Upper lobe of left lung (tissue), 6 donors: ENCODE results near the gene MPRIP. TPM values are rescaled to one million over a fixed set of nuclear protein-coding genes. Genes with fewer than 3 reads are reported as not detected.

Experiments
- ATAC-seq, 2 donors: fragments of 200-7000 bp; cut with Tn5 transposase; one replicate each; pipeline ENCODE4 v1.9.1; 2022; ENCODE audit warnings: mild to moderate bottlenecking in 2 of 2, moderate library complexity in 2 of 2; ENCODE audit not compliant: low FRiP score in 2 of 2
- DNase-seq, 2 donors: peaks; one replicate each; pipeline ENCODE4 v3.0.0-alpha.2; 2019 to 2020
- H3K27ac ChIP-seq, 4 donors: fragments of 200-600 bp; sonication (generic); one replicate each; pipeline ENCODE4 v1.5.1; 2016 to 2019
- H3K27me3 ChIP-seq, 4 donors: fragments of 200-600 bp; sonication (generic); one replicate each; pipeline ENCODE4 v1.5.1; 2017 to 2019
- H3K36me3 ChIP-seq, 4 donors: fragments of 200-600 bp; sonication (generic); one replicate each; pipeline ENCODE4 v1.5.1; 2016 to 2019
- H3K4me1 ChIP-seq, 4 donors: fragments of 200-600 bp; sonication (generic); one replicate each; pipeline ENCODE4 v1.5.1; 2018 to 2019
- H3K4me3 ChIP-seq, 4 donors: fragments of 200-600 bp; sonication (generic); one replicate each; pipeline ENCODE4 v1.5.1; 2017 to 2019; ENCODE audit warnings: mild to moderate bottlenecking in 2 of 4, moderate library complexity in 1 of 4
- H3K9me3 ChIP-seq, 4 donors: fragments of 200-600 bp; sonication (generic); one replicate each; pipeline ENCODE4 v1.5.1; 2018 to 2019
- CTCF ChIP-seq, 6 experiments: fragments of 450-650 bp in 4 of 6; fragments of 200-600 bp in 2 of 6; sonication (generic) in 2 of 6; IDR thresholded peaks; one replicate each; pipeline ENCODE4 v1.5.1; 2016 to 2019; ENCODE audit warnings: antibody characterized with exemption in 6 of 6
- EP300 ChIP-seq, 4 donors: sonication (generic); formaldehyde crosslinking; IDR thresholded peaks; one replicate each; pipeline ENCODE4 v1.5.1; 2017; ENCODE audit warnings: antibody characterized with exemption in 4 of 4, control low read depth in 2 of 4
- POLR2A ChIP-seq, 4 donors: fragments of 450-650 bp; IDR thresholded peaks; one replicate each; pipeline ENCODE4 v1.5.1; 2016 to 2017; ENCODE audit warnings: antibody characterized with exemption in 4 of 4, mild to moderate bottlenecking in 2 of 4
- POLR2AphosphoS5 ChIP-seq, 2 donors: sonication (generic); formaldehyde crosslinking; IDR thresholded peaks; one replicate each; pipeline ENCODE4 v1.5.1; 2017; ENCODE audit warnings: antibody characterized with exemption in 2 of 2
- WGBS, 2 donors: methylation state at CpG; one replicate each; pipeline ENCODE4 v1.1.5; 2017 to 2018; 5-methylcytosine and 5-hydroxymethylcytosine counted together
- total RNA-seq, 6 donors: library from RNA; depleted of rRNA in 4 of 6; stranded (reverse); fragments of >200 nt in 4 of 6; gene quantifications; one replicate each; pipeline versions ENCODE4 v1.1.0 to v1.2.1, GENCODE V29; 2016 to 2021
- donor health status: DM: no; HTN: no; CAD: no; lungs with moderate emphysema.
- donor health status: DM: no; HTN: yes; CAD: no; lungs with severe emphysema.

MPRIP gene
- total RNA-seq, 6 donors from 2014 or later: 201 to 380 (median 285) TPM

GRCh38 chr17:17224137-17224536 is 181.9 kb downstream of the MPRIP start:
- H3K27ac ChIP-seq: no peak overlapping the region
- no peak overlapping the region for H3K4me3 ChIP-seq
- peaks cover 70 to 100% (median 98%) of the 10 kb centered on the region in 4 donors for H3K36me3 ChIP-seq
- TF ChIP-seq EP300 (IDR thresholded peaks at IDR 0.05) (no peak), CTCF (IDR thresholded peaks at IDR 0.05) (no peak), POLR2AphosphoS5 (IDR thresholded peaks at IDR 0.05) (no peak), POLR2A (IDR thresholded peaks at IDR 0.05) (no peak)
- WGBS, 2 donors: 79 to 92% methylated on average over 8 of the region's 8 CpGs
- DNase-seq: no peak
- H3K9me3 ChIP-seq: no peaks in the 10 kb centered on the region
- H3K4me1 ChIP-seq: no peaks in the 10 kb centered on the region
- no peak for ATAC-seq
- H3K27me3 ChIP-seq: no peaks in the 10 kb centered on the region

DNA sequence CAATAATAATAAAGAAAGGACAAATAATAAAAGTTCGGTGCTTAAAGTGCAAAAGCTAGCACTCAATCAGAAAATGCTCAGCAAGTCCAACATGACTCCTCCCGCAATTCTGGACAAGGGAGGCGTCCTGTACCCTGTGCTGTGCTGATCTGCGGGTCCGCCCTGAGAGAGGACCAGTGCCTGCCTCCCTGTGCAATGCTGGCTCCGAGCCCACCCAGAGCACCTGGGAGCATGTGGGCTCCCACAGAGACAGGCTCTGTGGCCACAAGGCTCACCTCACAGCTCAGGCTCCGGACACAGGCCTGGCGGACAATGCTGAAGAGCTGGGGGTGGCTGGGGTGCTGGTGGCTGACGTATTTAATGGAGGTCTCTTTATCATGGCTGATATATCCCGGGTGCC is 183.6 kb downstream of the MPRIP start:
- Histone ChIP-seq H3K27me3 (no peaks in the 10 kb centered on the region), H3K4me1 (no peaks in the 10 kb centered on the region), H3K4me3 (no peak overlapping the region), H3K27ac (no peak overlapping the region), H3K36me3 (peaks cover 65 to 100% (median 98%) of the 10 kb centered on the region in 4 donors), H3K9me3 (no peaks in the 10 kb centered on the region)
- DNase-seq (no peak), ATAC-seq (no peak)
- TF ChIP-seq POLR2AphosphoS5 (IDR thresholded peaks at IDR 0.05): no peak
- no peak for TF ChIP-seq EP300 (IDR thresholded peaks at IDR 0.05)
- TF ChIP-seq CTCF (IDR thresholded peaks at IDR 0.05): no peak
- no peak for TF ChIP-seq POLR2A (IDR thresholded peaks at IDR 0.05)
- whole genome bisulfite sequencing, 2 donors: 93% methylated on average over 9 to 10 of the region's 10 CpGs

DNA sequence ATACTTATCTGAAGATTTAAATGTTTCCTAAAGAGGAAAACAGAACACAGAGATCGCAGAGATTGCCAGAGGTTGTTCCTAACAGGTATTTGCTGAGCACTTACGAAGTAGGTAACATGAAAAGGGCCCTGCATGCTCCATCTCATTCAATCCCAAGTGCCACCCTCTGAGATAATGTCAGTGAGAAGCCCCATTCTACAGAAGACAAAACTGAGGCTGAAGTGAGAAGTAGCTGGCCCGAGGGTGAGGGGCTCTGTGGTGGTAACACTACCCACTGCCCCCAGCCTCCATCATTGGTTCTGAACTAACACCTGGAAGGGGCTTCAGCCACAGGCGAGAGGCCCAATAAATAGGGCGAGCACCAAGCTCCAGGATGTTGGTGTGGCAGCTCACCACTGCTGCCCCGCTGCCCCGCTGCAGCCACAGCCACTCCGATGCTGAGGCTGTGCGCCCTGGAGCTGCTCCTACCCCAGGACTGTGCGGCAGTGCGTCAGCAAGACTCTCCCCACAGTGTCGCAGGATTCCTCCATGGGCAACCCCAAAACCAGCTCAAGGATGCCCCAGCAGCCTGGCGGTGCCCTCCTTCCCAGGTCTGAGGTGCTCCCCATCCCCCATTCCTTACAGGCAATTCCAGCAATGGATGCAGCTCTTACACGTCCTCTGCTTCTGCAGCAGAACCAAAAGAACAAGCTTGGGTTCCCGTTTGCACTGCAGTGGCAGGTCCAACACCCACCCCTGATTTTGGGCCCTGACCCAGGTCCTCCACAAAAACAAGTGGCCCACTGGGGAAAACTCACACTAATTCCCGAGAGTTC is 184.4 kb downstream of the MPRIP start:
- no peak for DNase-seq
- Histone ChIP-seq H3K27ac (no peak overlapping the region), H3K4me3 (no peak overlapping the region), H3K27me3 (no peaks in the 10 kb centered on the region), H3K36me3 (peaks cover 57 to 100% (median 98%) of the 10 kb centered on the region in 4 donors), H3K4me1 (no peaks in the 10 kb centered on the region), H3K9me3 (no peaks in the 10 kb centered on the region)
- ATAC-seq: no peak
- TF ChIP-seq POLR2AphosphoS5 (IDR thresholded peaks at IDR 0.05) (no peak), POLR2A (IDR thresholded peaks at IDR 0.05) (no peak), CTCF (IDR thresholded peaks at IDR 0.05) (no peak), EP300 (IDR thresholded peaks at IDR 0.05) (no peak)
- WGBS, 2 donors: 91 to 92% methylated on average over 4 to 9 of the region's 16 CpGs

GRCh38 chr17:17227608-17228520 is 185.6 kb downstream of the MPRIP start:
- no peak for TF ChIP-seq CTCF (IDR thresholded peaks at IDR 0.05)
- TF ChIP-seq POLR2AphosphoS5 (IDR thresholded peaks at IDR 0.05): no peak
- no peak for TF ChIP-seq EP300 (IDR thresholded peaks at IDR 0.05)
- no peak for TF ChIP-seq POLR2A (IDR thresholded peaks at IDR 0.05)
- H3K4me1 ChIP-seq: no peaks in the 10 kb centered on the region
- H3K36me3 ChIP-seq: peaks cover 47 to 100% (median 97%) of the 10 kb centered on the region in 4 donors
- no peaks in the 10 kb centered on the region for H3K9me3 ChIP-seq
- DNase-seq (peak in 1 of 2 donors; percentile 58), ATAC-seq (no peak)
- H3K27me3 ChIP-seq: no peaks in the 10 kb centered on the region
- WGBS, 2 donors: 93% methylated on average over 17 to 25 of the region's 25 CpGs
- no peak overlapping the region for H3K27ac ChIP-seq
- H3K4me3 ChIP-seq: no peak overlapping the region
